CD4-positive, alpha-beta T cell (primary cell): ENCODE data around the gene TRIM40. TPM values are rescaled to one million over a fixed set of nuclear protein-coding genes. Genes with fewer than 3 reads are reported as not detected.
"Not testable (repeated sequence)": the region's sequence is repeated elsewhere in the genome, so short reads cannot be mapped to it uniquely, and the experiment has no call there.

Experiments
- ATAC-seq: fragments of 200-7000 bp; cut with Tn5 transposase; one replicate; pipeline ENCODE4 v1.10.0; 2022; ENCODE audit warnings: mild to moderate bottlenecking; ENCODE audit not compliant: poor library complexity
- CTCF ChIA-PET: fragments of 350-600 bp; sonication (Branson Sonifier 250); formaldehyde crosslinking; loops from one replicate; lab custom pipeline; 2021; ENCODE audit warnings: antibody characterized with exemption, inconsistent platforms; lab: Charles Lee
- POLR2A ChIA-PET: fragments of 350-600 bp; sonication (Branson Sonifier 250); formaldehyde crosslinking; loops from one replicate; lab custom pipeline; 2021; ENCODE audit warnings: antibody characterized with exemption, inconsistent platforms; lab: Charles Lee
- DNase-seq, 14 experiments: peaks; one replicate each; pipeline ENCODE4 v3.0.0-alpha.2; 2013 to 2020; ENCODE audit warnings: mixed read lengths in 2 of 14
- H3K27ac ChIP-seq, 2 donors: one replicate each; pipeline versions ENCODE4 v1.5.1 to v1.7.0; 2013; ENCODE audit warnings: low read length in 2 of 2, low read depth in 1 of 2, mild to moderate bottlenecking in 1 of 2
- H3K27me3 ChIP-seq, 2 experiments: 1 replicate in 1 of 2; 2 replicates in 1 of 2; pipeline versions ENCODE4 v1.6.1 to v1.7.0; 2013; ENCODE audit warnings: low read length in 2 of 2, control low read depth in 1 of 2, mild to moderate bottlenecking in 1 of 2, moderate library complexity in 1 of 2; ENCODE audit not compliant: insufficient read depth in 2 of 2, control insufficient read depth in 1 of 2
- H3K36me3 ChIP-seq: one replicate; pipeline ENCODE4 v1.6.1; 2013; ENCODE audit warnings: low read length, control low read depth; ENCODE audit not compliant: insufficient read depth
- H3K4me1 ChIP-seq: one replicate; pipeline ENCODE4 v1.6.1; 2013; ENCODE audit warnings: low read length, control low read depth; ENCODE audit not compliant: insufficient read depth
- H3K4me3 ChIP-seq: one replicate; pipeline ENCODE4 v1.5.1; 2013; ENCODE audit warnings: mild to moderate bottlenecking, low read length, moderate library complexity
- H3K9me3 ChIP-seq, 2 experiments: 1 replicate in 1 of 2; 2 replicates in 1 of 2; pipeline versions ENCODE4 v1.6.1 to v1.7.0; 2013; ENCODE audit warnings: low read length in 2 of 2, mild to moderate bottlenecking in 2 of 2, control low read depth in 1 of 2, moderate library complexity in 1 of 2; ENCODE audit not compliant: control insufficient read depth in 1 of 2, insufficient read depth in 1 of 2
- H3K27ac Mint-ChIP-seq: one replicate; pipeline ENCODE4 v1.8.0; 2020; ENCODE audit warnings: mixed read lengths
- H3K27me3 Mint-ChIP-seq: one replicate; pipeline ENCODE4 v1.8.0; 2021; ENCODE audit warnings: mixed read lengths
- H3K36me3 Mint-ChIP-seq: one replicate; pipeline ENCODE4 v1.8.0; 2021; ENCODE audit warnings: low read depth, mixed read lengths
- H3K4me1 Mint-ChIP-seq: one replicate; pipeline ENCODE4 v1.8.0; 2021; ENCODE audit warnings: low read depth, mixed read lengths
- H3K4me3 Mint-ChIP-seq: one replicate; pipeline ENCODE4 v1.8.0; 2020; ENCODE audit warnings: mild to moderate bottlenecking, mixed read lengths
- H3K9me3 Mint-ChIP-seq: one replicate; pipeline ENCODE4 v1.8.0; 2020; ENCODE audit warnings: mixed read lengths
- intact Hi-C, 2 experiments: fragments of 100-400 bp; cut with DNase I in 1 of 2; cut with micrococcal nuclease in 1 of 2; formaldehyde crosslinking; loops; one replicate each; pipeline versions ENCODE4 v1.15.1 to v1.9.0; 2023 to 2025; cut with DNase I, micrococcal nuclease
- total RNA-seq, 174 experiments: library from RNA in 2 of 174; stranded (reverse) in 2 of 174; gene quantifications; one replicate each; pipeline ENCODE4 v1.2.3 and lab custom pipeline; 2021 to 2026
- TF ChIP-seq, protein P1 (sequence below): fragments of 200-600 bp; IDR thresholded peaks from one replicate; pipeline ENCODE4 v1.8.0; 2022; ENCODE audit warnings: antibody characterized with exemption, mild to moderate bottlenecking

The TRIM40 gene
- total RNA-seq, 2 experiments from 2014 or later = not detected

DNA sequence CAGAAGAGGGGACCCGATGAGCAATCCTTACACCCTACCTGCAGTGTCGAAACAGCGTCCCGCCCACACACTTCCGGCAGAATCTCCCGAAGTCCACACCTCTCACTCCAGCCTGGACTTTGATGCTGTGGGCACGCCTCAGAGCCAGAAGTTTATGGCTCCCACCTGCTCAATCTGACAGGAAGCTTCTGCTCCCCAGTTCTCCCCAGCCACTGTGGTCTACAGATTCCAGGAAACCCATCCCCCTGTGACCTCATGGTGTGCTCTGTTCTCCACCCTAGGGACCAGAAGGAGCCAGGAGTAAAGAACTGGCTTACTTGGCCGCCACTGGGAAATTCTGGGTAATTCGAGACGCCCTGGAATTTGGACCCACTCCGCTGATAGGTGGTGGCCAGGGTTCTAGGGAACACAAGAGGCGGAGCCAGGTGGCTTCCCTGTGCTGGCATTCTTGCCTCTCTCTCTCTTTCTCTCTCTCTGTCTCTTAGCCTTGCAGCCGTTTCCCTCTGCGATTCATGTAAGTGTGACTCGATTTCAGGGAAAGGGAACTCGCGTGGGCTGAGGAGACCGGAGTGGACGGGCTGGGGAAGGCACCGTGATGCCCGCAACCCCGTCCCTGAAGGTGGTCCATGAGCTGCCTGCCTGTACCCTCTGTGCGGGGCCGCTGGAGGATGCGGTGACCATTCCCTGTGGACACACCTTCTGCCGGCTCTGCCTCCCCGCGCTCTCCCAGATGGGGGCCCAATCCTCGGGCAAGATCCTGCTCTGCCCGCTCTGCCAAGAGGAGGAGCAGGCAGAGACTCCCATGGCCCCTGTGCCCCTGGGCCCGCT is 27.4 kb downstream of the TRIM40 start, which contains the start of gene TRIM15:
Gene TRIM15, plus strand, starts transcription at position 457 of the 828 bp plus-strand sequence. Its CDS starts 139 bp downstream, at position 596.
- Histone ChIP-seq H3K9me3 (no peaks in the 10 kb centered on the region), H3K4me3 (no peak within 1 kb of the TSS), H3K27me3 (peaks cover 0 to 7% of the 10 kb centered on the region in 2 experiments), H3K36me3 (no peaks in the 10 kb centered on the region), H3K4me1 (peaks cover 8% of the 10 kb centered on the region), H3K27ac (no peak within 1 kb of the TSS)
- ATAC-seq (no peak), DNase-seq (peak in 4 of 14 experiments; percentile 10 to 55 (median 32))
- Mint-ChIP-seq H3K27me3 (peaks cover 27% of the 10 kb centered on the region), H3K4me1 (peaks cover 4% of the 10 kb centered on the region), H3K4me3 (no peak within 1 kb of the TSS), H3K27ac (no peak within 1 kb of the TSS), H3K36me3 (no peaks in the 10 kb centered on the region), H3K9me3 (no peaks in the 10 kb centered on the region)
- ChIA-PET POLR2A (no interaction called here), CTCF (no interaction called here)
- intact Hi-C loops = no loop called here
- TF ChIP-seq, protein P1, sequence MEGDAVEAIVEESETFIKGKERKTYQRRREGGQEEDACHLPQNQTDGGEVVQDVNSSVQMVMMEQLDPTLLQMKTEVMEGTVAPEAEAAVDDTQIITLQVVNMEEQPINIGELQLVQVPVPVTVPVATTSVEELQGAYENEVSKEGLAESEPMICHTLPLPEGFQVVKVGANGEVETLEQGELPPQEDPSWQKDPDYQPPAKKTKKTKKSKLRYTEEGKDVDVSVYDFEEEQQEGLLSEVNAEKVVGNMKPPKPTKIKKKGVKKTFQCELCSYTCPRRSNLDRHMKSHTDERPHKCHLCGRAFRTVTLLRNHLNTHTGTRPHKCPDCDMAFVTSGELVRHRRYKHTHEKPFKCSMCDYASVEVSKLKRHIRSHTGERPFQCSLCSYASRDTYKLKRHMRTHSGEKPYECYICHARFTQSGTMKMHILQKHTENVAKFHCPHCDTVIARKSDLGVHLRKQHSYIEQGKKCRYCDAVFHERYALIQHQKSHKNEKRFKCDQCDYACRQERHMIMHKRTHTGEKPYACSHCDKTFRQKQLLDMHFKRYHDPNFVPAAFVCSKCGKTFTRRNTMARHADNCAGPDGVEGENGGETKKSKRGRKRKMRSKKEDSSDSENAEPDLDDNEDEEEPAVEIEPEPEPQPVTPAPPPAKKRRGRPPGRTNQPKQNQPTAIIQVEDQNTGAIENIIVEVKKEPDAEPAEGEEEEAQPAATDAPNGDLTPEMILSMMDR = no peak

DNA sequence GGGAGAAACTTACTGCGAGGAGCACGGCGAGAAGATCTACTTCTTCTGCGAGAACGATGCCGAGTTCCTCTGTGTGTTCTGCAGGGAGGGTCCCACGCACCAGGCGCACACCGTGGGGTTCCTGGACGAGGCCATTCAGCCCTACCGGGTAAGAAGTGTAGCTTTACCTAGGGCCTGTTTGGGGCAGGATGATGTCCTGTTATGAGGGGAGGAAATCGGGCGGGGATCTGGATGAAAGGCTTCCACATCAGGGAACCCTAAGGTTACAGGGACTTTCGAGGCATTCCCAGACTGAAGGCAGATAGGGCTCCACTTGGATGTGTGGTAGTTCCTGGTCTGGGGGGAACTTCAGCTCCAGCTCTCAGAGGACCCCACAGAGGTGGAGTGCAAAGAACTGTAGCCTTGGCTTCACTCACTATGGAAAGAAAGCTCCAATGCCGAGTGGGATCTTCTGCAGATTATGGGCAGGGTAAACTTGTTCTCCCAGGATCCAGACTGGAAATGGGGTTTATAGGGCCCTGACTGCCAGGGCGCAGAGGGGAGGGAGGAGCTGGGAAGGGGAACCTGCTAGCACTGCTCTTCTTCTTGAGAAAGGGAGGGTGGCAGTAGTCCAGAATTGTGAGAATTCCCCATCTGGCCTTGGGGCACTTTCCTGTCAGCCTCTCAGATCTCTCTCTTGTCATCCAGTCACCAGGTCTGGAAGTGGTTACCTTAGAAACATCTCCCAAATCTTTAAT is 28.1 kb downstream of the TRIM40 start:
- no peak overlapping the region for H3K27ac ChIP-seq
- no peaks in the 10 kb centered on the region for H3K9me3 ChIP-seq
- Mint-ChIP-seq H3K36me3 (no peaks in the 10 kb centered on the region), H3K4me1 (peaks cover 4% of the 10 kb centered on the region), H3K27me3 (peaks cover 27% of the 10 kb centered on the region), H3K9me3 (no peaks in the 10 kb centered on the region), H3K27ac (no peak overlapping the region), H3K4me3 (no peak overlapping the region)
- intact Hi-C loops = no loop called here
- H3K36me3 ChIP-seq = no peaks in the 10 kb centered on the region
- DNase-seq = no peak
- ATAC-seq = no peak
- peaks cover 0 to 7% of the 10 kb centered on the region in 2 experiments for H3K27me3 ChIP-seq
- H3K4me1 ChIP-seq = peaks cover 8% of the 10 kb centered on the region
- POLR2A ChIA-PET = interaction anchor here (0.7 kb wide), 1 partner anchor 19 kb away, joined by 5 read pairs; no protein-coding TSS in a partner anchor
- TF ChIP-seq, protein P1 = no peak
- CTCF ChIA-PET = no interaction called here
- H3K4me3 ChIP-seq = no peak overlapping the region

DNA sequence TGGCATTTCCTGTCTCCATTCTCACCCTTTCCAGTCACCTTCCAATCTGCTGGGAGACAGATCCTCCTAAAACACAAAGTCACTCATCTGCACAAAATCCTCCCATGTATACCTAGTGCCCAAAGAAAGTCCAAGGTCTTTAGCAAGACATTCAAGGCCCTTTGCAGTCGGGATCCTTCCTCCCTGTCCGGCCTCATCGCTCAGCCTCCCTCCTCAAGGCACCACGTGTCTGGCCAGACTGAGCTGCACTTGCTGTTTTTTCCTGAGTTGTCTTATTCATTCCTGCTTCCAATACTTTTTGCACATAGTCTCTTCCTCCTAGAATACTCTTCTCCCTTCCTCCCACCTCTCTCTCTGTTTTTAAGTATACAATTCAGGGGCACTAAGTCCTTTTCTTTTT is 28.8 kb downstream of the TRIM40 start:
- TF ChIP-seq, protein P1 = no peak
- Histone ChIP-seq H3K36me3 (no peaks in the 10 kb centered on the region), H3K4me3 (no peak overlapping the region), H3K9me3 (no peaks in the 10 kb centered on the region), H3K4me1 (peaks cover 8% of the 10 kb centered on the region), H3K27ac (no peak overlapping the region), H3K27me3 (peaks cover 0 to 7% of the 10 kb centered on the region in 2 experiments)
- ChIA-PET POLR2A (interaction anchor here (0.7 kb wide), 1 partner anchor 18 kb away, joined by 5 read pairs; no protein-coding TSS in a partner anchor), CTCF (no interaction called here)
- no peak overlapping the region for H3K27ac Mint-ChIP-seq
- no peaks in the 10 kb centered on the region for H3K36me3 Mint-ChIP-seq
- peaks cover 4% of the 10 kb centered on the region for H3K4me1 Mint-ChIP-seq
- DNase-seq (no peak), ATAC-seq (no peak)
- H3K4me3 Mint-ChIP-seq = no peak overlapping the region
- no peaks in the 10 kb centered on the region for H3K9me3 Mint-ChIP-seq
- intact Hi-C loops = no loop called here
- peaks cover 27% of the 10 kb centered on the region for H3K27me3 Mint-ChIP-seq

DNA sequence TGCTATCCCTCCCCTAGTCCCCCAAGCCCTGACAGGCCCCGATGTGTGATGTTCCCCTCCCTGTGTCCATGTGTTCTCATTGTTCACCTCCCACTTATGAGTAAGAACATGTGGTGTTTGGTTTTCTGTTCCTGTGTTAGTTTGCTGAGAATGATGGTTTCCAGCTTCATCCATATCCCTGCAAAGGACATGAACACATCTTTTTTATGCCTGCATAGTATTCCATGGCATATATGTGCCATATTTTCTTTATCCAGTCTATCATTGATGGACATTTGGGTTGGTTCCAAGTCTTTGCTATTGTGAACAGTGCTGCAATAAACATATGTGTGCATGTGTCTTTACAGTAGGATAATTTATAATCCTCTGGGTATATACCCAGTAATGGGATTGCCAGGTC is 29.3 kb downstream of the TRIM40 start:
- H3K36me3 ChIP-seq, intact Hi-C loops, H3K9me3 Mint-ChIP-seq, H3K4me1 ChIP-seq, H3K4me1 Mint-ChIP-seq, ATAC-seq, H3K4me3 ChIP-seq, H3K27me3 ChIP-seq, H3K36me3 Mint-ChIP-seq, DNase-seq, H3K4me3 Mint-ChIP-seq, H3K27ac ChIP-seq, H3K27ac Mint-ChIP-seq, CTCF ChIA-PET, H3K9me3 ChIP-seq, POLR2A ChIA-PET: not testable (repeated sequence)
- H3K27me3 Mint-ChIP-seq = peaks cover 32% of the 10 kb centered on the region
